ENCODE data around the gene PRKAG3.

The PRKAG3 gene

DNA sequence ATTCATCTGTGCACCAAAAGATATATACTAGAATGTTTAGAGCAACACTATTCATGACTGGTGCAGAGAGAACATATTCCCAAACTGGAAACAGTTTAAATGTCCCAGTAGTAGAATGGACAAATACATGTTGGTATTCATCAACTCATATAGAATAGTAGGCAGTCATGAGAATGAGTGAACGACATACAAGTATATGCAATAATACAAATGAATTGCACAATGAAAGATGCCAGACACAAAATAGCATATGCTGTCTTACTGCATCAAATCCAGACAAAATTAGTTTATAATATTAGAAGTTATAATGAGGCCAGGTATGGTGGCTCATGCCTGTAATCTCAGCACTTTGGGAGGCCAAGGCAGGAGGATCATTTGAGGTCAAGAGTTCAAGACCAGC lies 8.3 kb upstream of the PRKAG3 start:
- no peak for DNase-seq (ENCODE audit: low read depth in 4 of 4, low spot score in 1 of 4)

- no peak for DNase-seq (ENCODE audit: low read depth in 4 of 4, low spot score in 1 of 4)
Measured at GRCh38 chr2:218839430-218839829, 7.8 kb upstream of the PRKAG3 start.

GRCh38 chr2:218837495-218837894 lies 5.9 kb upstream of the PRKAG3 start:
- DNase-seq (ENCODE audit: low read depth in 4 of 4, low spot score in 1 of 4): no peak

DNA sequence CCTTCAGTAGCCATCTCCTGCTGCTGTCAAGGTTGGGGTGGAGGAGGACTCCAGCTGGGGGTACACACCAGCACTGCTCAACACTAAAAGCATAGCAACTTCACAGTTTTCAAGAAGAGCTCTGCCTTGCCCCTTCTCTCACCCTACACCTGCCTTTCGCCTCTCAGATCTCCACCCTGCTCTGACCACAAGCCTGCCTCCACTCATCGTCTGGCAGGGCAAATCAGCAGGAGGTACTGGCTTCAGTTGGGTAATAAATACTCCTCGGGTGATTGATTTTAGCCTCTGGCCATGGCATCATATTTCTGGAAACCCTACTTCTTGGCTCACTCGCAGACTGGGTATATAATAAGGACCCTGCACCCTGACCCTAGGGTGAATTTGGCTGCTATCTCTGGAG lies 3.1 kb upstream of the PRKAG3 start:
- DNase-seq (ENCODE audit: low read depth in 4 of 4, low spot score in 1 of 4): no peak

DNA sequence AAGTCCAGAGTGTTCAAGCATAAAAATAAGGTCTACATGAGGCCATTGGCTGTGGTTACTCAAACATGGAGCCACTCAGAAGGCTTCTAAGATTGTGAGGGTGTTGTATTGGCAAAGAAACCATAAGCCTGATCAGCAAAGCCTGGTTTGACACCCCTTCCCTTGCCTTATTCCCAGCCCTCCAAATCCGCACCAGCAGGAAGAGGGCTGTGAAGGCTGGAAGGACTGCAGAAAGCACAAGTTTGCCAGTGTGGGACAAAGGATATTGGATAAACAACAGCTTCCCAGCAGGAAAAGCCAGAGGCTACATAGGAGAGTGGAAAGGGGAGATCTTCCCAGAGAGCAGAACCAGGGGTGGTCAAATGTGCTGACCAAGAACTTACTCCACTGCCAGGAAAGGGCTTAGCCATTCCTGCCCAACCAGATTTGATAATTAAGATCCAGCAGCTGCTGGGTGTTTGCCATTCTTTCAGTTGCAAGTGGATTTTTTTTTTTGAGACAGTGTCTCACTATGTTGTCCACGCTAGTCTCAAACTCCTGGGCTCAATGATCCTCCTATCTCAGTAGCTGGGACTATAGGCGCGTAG lies 1.5 kb upstream of the PRKAG3 start:
- DNase-seq (ENCODE audit: low read depth in 4 of 4, low spot score in 1 of 4): no peak

- DNase-seq (ENCODE audit: low read depth in 4 of 4, low spot score in 1 of 4): no peak
Measured at GRCh38 chr2:218832520-218832919, 917 bp upstream of the PRKAG3 start.

DNA sequence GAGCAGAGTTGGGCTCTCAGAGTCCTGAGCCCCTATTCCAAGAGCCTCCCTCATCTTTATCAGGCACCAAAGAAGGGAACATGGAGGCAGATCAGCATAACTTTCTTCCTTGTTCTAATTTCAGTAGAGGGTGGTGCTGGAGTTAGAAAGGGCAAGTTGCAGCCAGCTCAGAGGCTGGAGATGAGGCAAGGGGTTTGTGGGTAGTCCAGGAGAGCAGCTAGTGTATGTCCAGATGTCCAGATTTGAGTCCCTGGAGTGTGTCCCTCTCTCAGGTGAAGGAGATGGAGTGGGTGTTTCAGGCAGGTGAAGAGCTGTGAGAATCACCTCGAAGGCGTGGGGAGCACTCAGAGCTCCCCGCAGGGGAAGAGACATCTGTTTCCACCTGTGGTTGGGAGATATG lies 478 bp upstream of the PRKAG3 start:
- no peak for DNase-seq (ENCODE audit: low read depth in 4 of 4, low spot score in 1 of 4)

- DNase-seq (ENCODE audit: low read depth in 4 of 4, low spot score in 1 of 4): no peak
Measured at GRCh38 chr2:218830526-218831306, 887 bp downstream of the PRKAG3 start.

DNA sequence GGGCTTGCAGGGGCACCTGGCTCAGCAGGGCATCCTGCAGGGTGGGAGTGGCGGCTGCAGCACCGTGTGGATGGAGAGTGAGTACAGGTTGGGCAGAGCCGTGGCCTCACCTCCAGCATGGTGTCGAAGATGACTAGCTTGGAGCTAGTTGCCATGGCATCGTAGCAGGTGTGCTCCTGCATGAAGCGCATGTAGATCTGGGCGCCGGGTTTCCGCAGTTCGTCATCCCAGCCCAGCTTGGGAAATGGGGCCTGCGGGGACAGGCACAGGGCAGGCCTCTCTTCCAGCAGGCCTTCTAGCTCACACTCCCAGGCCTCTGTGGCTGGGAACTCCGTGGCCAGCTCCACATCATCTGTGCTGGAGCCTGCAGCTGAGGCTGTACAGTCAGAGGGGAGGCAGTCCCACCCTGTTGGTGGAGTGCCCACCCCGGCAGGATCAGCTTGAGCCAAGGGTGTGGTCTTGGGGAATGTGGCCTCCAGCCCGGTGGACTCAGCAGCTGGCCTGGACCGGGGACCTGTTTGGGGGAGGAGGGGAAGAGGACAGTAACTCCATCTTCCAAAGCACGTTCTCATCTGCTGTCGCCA lies 1.6 kb downstream of the PRKAG3 start:
- DNase-seq (ENCODE audit: low read depth in 4 of 4, low spot score in 1 of 4): no peak

- DNase-seq (ENCODE audit: low read depth in 4 of 4, low spot score in 1 of 4): no peak
Measured at GRCh38 chr2:218828477-218828778, 3.2 kb downstream of the PRKAG3 start.

- DNase-seq (ENCODE audit: low read depth in 4 of 4, low spot score in 1 of 4): no peak
Measured at GRCh38 chr2:218827701-218828476, 3.7 kb downstream of the PRKAG3 start.

DNA sequence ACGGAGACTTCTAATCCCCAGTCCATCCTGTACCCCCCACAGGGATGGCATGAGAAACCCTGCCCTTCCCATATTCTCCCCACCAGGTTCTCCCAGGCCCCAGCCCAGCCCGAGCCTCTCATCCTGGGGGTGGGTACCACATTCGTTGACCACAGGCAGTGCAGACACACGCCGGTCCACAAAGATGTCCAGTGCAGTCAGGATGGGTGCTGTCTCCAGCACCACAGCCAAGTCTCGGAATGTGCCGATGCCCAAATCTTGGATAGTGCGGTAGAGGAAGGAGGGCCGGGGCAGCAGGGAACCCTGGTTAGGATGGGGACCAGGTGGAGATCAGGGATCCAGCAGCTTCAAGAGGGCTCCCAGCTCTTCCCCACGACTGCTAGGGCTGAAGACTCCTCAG lies 4.8 kb downstream of the PRKAG3 start:
- DNase-seq (ENCODE audit: low read depth in 4 of 4, low spot score in 1 of 4): no peak

- no peak for DNase-seq (ENCODE audit: low read depth in 4 of 4, low spot score in 1 of 4)
Measured at GRCh38 chr2:218824004-218824403, 7.6 kb downstream of the PRKAG3 start.

GRCh38 chr2:218823196-218823855 lies 8.3 kb downstream of the PRKAG3 start:
- no peak for DNase-seq (ENCODE audit: low read depth in 4 of 4, low spot score in 1 of 4)

DNA sequence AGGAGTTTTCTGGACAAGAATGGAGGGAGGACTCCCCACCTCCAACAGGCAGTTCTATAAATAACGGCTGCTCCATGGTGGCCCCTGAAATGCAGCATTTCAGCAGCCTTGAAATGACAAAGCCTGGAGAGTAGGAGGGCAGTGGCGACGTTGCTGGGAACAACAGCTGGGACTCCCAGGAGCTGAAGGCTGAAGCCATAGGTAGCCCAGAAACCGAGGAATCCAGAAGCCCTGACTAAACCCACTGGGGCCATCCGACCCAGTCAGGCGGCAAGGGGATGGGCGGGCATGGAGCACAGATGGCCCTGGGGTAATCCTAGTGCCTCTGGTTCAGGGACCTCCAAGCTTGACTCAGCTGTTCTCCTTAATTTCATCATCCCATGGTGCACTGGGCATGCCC lies 9.0 kb downstream of the PRKAG3 start:
- no peak for DNase-seq (ENCODE audit: low read depth in 4 of 4, low spot score in 1 of 4)

GRCh38 chr2:218821605-218822211 lies 9.9 kb downstream of the PRKAG3 start:
- DNase-seq (ENCODE audit: low read depth in 4 of 4, low spot score in 1 of 4): no peak

DNA sequence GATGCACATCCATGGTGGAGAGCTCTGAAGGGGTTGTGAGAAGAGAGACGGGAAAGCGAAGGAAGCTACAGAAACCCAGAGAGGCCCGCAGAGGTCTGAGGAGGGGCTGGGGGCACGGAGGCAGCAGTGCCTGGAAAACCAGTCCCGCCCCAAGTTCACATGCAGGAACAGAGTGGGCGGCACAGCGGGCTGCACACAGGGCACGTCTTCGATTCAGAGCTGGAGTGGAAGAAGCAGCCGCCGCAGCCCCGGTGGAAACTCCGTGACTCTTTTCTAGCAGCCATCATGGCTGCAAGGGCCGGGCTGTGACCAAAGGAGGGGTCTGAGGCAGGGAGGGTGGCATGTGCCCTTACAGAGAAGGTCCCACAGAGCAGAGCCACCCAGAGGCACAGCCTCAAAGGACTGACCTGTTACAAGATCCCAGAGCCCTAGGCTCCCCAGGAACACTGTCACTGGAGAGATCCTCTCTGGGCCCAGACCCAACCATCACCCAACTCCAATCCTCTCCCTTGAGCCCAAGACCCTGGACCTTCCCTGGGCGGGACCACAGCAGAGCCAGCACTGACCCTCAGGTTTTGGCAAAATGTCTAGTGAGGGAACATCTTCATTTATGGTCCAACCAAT lies 10.7 kb downstream of the PRKAG3 start:
- no peak for DNase-seq (ENCODE audit: low read depth in 4 of 4, low spot score in 1 of 4)

DNA sequence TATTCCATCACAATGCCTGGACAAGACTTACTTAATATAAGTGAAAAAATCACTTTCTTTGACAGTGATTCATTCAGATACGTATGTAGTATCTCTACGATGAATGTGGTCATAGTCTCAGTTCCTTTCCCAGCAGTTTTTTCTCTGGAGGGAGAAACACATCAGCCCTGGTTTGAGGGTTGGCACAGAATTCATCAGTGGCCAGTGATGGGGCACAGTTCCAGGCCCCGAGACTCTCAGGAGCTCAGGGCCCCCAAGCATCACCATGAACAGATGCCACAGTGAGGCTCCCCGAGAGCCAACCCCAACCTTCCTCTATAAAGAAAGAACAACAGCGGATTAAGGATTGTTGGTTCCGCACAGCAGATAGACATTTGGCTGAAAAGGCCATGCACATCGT lies 12.5 kb downstream of the PRKAG3 start:
- DNase-seq (ENCODE audit: low read depth in 4 of 4, low spot score in 1 of 4): no peak

DNA sequence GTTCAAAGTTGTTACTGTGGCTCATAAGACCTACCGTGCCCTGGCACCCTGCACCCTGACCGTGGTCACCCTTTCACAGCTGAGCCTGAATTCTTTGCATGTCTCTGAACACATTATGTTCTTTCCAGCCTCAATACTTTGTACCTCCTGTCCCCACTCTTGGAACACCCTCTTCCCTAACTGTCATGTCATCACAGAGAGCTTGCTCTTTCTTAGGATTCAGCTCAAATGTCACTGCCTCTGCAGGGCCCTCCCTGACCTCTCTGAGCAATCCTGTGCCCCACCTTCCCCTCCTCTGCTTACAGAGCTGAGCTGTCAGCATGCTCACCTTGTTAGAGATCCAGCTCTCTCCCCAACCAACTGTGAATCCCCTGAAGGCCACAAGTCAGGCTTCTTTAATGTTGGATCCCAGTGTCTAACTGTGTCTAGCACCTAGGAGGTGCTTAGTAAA lies 15.0 kb downstream of the PRKAG3 start:
- DNase-seq (ENCODE audit: low read depth in 4 of 4, low spot score in 1 of 4): no peak

GRCh38 chr2:218815649-218816048 lies 16.0 kb downstream of the PRKAG3 start:
- no peak for DNase-seq (ENCODE audit: low read depth in 4 of 4, low spot score in 1 of 4)

GRCh38 chr2:218815244-218815637 lies 16.4 kb downstream of the PRKAG3 start:
- no peak for DNase-seq (ENCODE audit: low read depth in 4 of 4, low spot score in 1 of 4)
